CD4-positive, alpha-beta T cell treated with Interleukin-12 subunit alpha and Interleukin-12 subunit beta, for 1 hour (primary cell): ENCODE results near the gene ZNF189.

Source experiments
- DNase-seq: peaks from one replicate; pipeline ENCODE4 v3.0.0-alpha.2; 2020

ZNF189 gene

DNA sequence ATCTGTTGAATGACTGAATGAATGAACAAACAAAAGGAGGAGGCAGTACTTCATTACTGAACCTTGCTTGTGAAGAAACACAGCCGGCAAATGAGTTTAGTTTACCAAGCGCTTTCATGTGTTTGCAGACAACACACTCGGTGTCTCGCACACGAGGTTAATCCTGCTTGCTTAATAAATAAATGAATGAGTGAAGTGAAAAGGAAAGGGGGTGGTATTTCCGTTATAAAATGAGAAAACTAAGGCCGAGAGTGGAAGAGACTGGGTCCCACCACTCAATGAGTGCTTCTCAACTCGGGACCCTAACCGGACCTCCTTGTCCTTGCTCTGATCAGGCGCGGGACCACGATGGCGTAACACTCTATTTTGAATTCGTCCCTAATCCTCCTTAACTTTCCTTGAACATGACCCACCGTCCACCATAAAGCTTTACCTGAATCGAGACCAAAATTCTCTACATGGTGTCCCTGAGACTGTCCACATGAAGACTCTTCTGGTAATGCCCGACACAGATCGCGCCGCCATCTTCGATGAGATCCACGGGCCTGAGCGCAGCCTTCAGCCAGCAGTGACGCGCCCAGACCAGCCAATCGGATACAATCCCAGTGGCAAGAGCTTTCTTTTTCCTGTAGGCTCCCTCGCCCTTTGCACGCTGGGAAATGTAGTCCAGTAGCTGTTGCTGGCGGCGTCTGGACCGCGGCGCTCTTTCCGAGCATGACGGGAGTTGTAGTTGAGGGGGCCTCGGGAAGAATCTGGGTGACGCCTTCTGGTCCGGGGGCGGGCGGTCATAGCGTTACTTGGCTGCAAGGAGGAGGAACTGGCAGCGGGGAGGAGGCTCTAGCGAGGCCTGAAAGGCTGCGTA is at the start of gene ZNF189, which contains the start of gene MRPL50:
ZNF189 (plus strand) TSS at position 784 of the 862 bp plus-strand sequence. CDS start 306 bp downstream, outside the sequence.
MRPL50 (minus strand) TSS at position 551 of the 862 bp plus-strand sequence; CDS start at position 525, 26 bp downstream.
- DNase-seq, result peak; percentile 98

DNA sequence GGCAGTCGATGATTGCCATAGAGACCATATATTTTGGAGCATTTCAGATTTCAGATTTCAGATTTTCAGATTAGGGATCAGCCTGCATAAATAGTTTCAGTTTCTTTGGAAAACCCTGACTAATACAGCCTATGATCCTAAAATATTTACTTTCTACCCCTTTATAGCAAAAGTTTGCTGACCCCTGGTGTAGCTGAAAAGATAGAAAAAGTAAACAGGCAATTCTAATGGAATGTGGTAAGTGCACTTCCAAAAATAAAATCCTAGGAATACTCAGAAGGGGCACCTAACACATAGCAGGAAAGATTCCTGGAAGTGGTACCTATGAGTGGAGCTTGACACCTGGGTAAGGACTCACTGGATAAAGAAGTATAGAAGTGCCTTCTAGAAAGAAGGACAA is 48.4 kb upstream of the ZNF189 start:
- no peak for DNase-seq

DNA sequence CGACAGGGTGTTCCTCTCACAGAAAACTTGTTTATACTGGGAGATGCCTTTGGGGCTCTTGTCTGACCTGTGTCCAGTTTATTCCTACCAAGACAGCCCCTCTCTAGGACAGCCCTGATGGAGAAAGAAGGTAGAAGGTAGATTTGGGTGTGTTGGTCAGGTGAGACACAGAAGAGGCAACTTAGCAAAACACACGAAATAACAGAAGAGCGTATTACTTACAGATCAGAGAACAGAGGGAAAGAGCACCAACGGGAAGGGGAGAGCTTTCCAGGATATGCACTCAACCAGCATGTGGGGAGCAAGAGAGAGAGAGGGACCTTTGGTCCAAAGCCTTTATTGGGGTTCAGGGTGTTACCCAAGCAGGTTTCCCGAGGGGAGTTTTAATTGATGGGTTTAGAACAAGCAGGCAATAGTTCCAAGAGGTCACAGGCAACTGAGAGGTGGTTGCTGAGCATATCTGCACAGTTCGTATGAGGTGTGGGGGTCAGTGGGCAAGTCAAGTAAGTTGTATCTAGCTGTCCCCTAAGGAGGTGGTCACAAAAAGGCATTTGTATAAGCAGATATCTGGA is 45.7 kb upstream of the ZNF189 start:
- no peak for DNase-seq

DNA sequence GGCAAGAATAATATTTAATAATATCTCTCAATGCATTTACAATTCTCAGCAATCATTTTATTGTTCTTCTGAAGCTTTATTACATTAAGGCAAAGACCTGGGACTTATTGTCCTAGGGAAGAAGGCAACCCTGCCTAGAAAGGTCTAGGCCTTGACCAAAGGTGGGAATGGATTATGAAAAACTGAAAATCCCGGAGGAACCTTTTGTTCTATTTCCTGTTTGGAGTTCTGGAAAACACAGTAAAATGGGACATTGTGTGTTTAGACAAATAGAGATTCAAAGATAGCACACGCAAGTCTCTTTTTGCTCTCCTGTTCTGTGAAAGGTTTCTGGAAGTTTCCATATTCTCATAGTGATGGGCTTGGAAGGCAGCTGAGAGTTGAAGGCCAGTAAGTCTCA is 45.0 kb upstream of the ZNF189 start:
- DNase-seq, result no peak

DNA sequence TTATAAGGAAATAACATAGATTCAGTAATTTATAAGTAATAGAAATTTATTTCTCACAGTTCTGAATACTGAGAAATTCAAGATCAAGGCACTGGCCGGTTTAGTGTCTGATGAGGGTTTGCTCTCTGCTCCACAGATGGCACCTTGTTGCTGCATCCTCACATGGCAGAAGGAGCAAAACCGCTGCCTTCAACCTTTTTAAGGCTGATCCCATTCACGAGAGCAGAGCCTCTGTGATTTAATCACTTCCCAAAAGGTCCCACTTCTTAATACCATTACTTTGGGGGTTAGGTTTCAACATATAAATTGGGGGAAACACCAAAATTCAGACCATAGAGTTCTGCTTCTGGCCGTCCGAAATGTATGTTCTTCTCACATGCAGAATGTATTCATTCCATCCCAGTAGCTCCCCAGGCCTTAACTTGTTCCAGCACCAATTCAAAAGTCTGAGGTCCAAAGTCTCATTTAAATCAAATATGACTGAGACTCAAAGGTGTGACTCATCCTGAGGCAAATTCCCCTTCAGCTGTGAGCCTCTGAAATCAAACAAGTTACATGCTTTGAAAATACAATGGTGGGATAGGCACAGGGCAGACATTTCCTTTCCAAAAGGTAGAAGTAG is 44.4 kb upstream of the ZNF189 start:
- no peak for DNase-seq

DNA sequence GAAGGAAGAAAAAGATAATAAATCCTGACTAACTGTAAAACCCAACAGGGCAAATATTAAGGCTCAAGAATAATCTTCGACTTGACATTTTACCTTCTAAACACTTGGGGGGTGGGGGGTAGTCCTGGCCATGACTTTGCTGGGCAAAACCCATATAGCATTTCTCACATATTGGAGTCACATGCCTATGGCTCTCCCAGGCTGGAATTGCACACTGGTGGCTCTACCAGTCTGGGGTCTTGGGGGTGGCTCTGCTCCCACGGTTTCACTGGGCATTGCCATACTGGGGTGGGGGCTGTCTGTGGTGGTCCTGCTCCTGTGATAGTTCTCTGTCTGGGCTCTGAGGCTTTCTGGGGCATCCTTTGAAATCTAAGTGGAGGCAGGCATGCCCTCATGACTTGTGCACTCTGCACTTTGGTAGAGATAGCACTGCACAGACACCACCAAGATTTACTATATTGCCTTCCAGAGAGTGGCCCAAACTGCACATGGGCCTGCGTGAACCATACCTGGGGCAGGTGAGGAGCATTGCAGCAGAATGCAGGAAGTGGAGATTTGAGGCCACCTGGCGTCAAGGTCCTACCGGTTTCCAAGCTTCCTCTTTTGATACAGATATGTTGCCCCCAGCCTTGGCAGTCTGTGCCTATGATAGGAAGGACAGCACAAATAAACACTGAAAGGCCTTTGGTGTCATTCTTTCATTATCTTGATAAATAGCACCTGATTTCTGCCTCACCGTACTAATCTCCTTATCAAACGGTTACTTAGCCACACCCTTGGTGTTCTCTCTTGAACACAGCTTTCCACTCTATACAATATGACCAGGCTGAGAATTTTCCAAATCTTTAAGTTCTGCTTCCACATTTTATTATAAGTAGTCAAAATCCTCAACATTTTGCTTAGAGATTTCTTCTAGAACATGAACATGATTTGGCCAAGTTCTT is 43.6 kb upstream of the ZNF189 start:
- DNase-seq, result no peak

DNA sequence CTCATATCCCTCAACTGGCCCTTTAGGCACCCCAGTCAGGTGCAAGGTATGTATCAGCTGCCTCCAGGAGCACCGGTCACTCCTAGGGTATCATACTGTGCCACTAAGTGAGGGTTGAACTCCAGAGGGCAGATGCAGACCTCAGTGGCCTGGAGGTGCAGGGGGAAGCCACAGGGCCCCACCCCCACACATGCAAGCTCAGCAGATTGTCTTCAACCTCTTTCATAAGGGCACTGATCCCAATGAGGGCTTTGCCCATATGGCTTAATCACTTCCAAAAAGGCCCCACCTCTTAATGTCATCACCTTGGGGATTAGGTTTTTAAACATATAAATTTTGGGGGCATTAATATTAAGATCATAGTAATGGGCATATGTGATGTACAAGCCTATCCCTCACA is 42.0 kb upstream of the ZNF189 start:
- DNase-seq, result no peak

DNA sequence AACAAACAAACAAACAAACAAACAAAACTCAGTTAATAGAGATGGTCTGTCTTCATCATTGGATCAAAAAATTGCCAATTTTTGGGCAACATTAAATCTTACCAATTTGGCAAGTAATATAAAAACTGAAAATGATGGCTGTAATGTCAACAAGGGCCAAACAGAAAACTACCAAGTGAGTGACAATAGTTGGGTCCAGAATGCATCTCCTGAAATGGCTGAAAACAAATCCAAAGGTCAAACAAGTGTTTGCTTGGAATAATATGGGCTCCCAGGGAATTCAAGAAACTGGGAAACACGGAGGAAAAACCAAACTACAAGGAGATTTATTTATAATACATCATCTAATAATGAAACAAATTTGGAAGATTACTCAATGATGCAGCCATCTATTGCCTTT is 39.0 kb upstream of the ZNF189 start:
- DNase-seq, result no peak

DNA sequence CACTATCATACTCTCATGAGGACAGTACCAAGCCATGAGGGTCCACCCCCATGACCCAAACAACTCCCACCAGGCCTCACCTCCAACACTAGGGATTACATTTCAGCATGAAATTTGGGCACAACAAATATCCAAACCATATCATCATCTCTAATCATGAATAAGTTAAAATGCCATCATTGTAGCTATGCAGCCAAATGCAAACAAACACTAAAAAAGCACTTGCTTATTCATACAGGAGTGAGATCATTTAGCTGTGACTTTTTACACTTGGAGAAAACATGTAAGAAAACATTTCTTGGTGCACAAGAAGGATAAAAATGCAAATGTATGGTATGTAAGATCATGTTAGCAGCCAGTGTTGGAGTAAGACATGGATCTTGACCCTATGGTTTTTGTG is 38.0 kb upstream of the ZNF189 start:
- no peak for DNase-seq

DNA sequence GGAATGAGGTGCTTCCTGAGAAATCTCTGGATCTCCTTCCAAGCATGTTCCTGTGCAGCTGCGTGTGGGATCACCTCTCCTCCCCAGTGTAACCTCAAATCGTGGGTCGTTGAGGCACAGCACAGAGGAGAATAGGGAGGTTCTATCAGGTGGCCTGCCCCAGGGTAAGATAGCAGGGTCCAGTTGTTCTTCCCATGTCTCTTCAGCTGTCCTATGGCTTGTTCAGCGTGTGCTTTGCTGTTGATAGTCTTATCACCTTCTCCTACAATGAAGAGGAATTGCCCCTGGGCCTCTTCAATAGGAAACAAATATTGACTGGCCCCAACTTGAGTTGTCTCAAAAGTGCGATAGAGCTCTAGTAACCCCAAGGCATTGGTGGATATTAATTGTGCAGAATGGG is 36.2 kb upstream of the ZNF189 start:
- DNase-seq, result no peak

DNA sequence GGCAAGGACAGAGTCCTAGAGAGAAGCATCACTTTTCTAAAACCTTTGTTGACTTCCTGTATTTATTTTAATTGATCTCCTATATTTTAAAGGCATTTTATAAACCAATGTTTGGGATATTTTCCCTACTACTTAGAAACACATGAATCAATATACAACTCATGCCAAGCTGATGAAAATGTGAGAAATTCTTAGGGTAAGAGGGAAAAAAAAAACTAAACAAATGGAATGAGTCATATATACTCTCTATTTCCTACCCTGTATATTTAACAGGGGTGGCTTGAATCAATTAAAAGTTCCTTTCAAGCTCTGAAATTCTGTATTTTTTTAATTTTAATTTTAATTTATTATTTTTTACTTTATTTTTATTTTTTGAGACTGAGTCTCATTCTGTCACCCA is 33.5 kb upstream of the ZNF189 start:
- DNase-seq, result no peak

DNA sequence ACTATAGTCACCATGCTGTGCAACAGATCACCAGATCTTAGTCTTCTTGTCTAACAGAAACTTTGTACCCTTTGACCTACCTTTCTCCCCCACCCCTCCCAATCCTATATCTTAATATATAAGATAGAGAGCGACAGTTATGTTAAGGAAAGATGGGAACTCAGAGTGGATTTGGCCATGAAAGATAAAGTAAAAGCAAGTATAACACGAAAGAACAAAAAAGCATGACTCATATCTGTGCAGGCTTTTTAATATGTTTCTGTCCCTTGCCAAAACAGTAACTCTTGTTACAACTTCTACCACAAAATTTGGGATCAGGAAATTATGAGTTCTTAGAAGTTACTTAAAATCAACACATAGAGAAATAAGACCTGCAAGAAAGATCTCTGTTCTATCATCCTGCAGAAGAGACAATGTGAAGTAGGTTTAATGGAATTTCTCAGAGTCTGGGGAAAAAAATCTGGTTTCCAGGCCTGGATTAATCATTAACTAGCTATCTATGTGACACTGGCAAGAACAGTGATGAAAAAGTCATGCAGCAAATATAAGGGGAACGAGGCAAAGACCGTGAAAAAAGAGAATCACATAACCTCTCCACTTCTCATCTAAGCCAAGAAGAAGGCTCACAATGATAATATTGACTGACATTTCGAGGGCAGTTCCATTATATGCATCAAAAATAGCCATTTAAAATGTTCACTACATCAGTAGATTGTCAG is 32.5 kb upstream of the ZNF189 start:
- no peak for DNase-seq

DNA sequence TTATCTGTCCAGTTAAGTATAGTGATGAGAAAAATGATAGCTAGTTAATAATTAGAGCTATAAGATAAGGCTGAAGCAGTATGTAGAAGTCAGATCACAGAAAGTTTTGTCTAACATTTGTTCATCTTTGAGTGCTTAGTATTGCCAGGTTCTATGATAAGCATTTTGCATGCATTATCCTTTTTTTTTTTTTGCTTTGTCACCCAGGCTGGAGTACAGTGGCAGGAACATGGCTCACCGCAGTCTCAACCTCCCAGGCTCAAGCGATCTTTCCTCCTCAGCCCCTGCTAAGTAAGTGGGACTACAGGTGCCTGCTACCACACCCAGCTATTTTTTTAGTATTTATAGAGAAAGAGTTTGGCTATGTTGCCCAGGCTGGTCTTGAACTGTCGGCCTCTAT is 31.3 kb upstream of the ZNF189 start:
- DNase-seq, result no peak

DNA sequence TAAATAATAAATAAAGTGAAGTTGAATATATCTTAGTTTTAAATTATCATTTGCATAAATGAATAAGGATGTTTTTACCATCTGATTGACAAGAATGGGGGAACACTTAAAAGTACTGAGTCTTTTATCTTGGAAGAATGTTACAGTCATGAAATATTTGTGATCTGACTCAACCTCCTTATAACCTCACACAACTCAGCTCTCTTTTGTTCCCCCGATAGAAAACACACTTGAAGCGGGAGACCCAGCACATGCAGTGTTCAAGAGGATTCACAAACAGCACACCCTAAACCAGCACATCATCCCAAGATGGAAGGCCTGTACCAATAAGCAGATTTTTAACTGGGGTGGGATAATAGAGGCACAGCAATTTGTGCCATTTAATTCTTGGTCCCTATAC is 29.4 kb upstream of the ZNF189 start:
- no peak for DNase-seq

DNA sequence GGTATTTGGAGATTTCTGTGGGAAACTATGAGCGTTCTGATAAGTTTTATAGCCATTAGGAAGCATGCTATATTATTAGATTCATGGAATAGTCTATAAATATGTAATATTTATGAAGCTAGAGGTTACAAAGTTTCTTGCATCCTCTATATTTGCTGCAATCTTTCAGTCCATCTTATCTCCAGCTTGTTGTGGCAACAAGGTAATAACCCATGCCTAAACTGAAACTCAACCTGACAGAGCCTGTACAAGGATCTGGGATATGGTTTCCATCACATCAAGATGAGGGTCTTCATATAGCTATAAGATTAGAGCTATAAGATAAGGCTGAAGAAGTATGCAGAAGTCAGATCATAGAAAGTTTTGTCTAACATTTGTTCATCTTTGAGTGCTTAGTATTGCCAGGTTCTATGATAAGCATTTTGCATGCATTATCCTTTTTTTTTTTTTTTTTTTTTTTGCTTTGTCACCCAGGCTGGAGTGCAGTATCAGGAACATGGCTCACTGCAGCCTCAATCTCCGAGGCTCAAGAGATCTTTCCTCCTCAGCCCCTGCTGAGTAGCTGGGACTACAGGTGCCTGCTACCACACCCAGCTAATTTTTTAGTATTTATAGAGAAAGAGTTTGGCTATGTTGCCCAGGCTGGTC is 28.6 kb upstream of the ZNF189 start:
- no peak for DNase-seq

DNA sequence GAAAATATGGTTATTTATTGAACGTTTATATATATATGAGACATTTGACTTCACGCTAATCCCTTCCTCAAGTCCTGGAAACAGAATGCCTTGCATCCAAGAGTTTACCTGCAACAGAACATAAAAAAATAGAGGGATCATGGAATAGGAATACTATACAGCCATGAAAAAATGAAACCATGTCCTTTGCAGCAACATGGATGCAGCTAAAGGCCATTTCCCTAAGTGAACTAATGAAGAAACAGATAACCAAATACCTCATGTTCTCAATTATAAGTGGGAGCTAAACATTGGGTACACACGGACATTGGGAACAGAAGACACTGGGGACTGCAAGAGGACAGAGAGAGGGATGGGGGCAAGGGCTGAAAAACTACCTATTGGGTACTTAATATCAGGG is 26.8 kb upstream of the ZNF189 start:
- no peak for DNase-seq

DNA sequence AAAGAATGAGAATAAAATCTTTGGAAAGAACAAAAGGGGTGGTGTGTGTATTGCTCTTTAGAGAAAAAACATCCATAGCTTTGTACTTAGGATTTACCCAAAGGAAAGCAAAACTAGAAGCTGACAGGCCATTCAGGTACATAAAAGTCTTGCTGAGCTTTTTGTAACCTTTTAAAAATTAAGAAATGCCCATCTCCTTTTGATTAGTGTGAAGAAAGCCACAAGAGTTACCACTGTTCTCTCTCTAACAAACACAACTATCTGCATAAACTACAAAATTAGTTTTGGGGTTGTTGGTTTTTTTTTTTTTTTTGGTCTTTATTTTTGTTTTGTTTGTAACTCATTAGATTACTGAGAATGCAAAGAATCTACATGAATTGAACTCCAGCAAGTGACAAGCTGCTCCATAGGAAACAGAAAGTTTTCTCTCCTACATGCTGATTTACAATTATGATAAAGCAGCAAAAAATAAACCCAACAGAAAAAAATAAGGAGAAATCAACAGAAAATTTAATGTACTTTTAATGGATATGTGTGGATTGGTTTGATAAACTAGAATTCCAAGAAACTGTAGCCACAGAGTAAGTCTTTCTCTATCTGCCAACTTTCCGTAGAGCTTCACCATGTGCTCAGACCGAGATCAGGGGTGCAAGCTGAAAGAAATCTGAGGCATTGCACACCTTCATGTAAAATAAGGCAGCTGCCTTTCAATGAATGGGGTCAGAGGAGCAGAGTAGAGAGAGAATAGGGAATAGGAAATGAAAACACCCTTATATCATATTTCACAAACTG is 26.1 kb upstream of the ZNF189 start:
- no peak for DNase-seq

DNA sequence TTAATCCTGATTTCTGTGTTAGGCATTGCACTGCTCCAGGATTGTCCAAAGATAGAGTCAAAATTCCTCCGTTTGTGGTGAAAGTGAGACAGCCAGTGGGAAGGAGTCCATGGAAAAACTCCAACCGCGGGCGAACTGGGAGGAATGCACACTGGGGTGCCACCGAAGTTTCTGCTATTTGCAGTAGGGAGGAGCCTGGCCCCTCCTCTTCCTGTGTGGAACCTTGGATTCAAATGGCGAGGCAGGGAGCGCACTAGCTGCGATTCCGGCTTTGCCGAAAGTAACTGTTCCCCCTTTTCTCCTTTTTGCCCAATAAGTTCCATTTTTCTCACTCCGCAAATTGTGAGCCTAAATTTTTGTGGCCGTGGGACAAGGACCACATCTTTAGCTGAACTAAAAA is 23.1 kb upstream of the ZNF189 start:
- no peak for DNase-seq

DNA sequence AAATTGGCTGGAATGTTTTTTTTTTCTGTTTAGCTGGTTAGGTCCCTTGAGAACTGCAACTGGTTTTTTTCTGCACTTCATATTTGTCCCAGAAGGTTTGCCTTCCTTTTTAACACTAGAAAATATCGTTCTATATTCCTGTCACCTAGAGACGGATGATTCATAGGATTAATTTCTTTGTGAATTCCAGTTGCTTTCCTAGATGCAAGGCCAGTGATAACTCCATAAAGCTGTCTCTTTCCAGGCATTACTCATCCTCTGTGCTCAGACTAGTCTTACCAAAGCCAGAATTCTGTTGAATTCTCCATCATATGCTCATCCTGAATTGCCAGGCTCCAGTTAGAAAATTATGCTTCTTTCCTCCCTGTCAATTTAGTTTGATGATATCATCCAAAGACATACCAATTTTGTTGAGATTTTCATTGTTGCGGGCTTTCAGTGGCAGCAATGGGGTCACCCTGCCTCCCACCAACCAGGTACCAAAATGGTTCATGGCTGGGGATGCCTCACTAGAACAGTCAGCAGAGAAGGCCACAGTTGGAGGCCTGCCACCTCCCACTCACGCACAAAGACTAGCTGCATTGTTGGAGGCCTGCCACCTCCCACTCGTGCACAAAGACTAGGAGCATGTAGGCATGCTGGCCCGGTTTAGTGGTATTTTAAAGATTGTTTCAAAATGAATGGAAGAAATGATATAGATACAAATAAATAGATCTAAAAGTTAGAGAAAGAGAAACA is 22.4 kb upstream of the ZNF189 start:
- no peak for DNase-seq

DNA sequence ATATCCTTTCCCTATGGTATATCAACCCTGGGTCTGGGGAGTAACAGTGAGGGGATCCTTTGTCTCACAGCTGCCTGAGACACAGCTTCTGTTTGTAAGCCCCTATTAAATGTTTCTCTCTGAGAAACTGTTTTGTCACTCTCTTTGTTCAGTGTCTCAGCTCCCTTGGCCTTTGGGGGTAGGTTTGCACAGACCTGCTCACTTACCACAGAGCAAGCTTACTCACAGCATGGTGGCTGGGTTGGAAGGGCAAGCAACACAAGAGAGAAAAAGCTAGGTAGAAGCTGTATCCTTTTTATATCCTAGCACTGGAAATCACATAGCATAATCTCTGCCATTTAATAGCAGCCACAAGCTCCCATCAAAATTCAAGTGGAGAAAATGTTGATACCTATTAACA is 18.4 kb upstream of the ZNF189 start:
- DNase-seq, result no peak
